Activated CD8-positive, alpha-beta memory T cell treated with anti-CD3 and anti-CD28 coated beads for 36 hours (primary cell): ENCODE measurements around the gene RAB4A. TPM values are rescaled to one million over a fixed set of nuclear protein-coding genes. Genes with fewer than 3 reads are reported as not detected.

ENCODE experiments used
- CTCF ChIA-PET: fragments of 350-600 bp; sonication (Branson Sonifier 250); formaldehyde crosslinking; loops from one replicate; lab custom pipeline; 2021; ENCODE audit warnings: antibody characterized with exemption; lab: Charles Lee
- POLR2A ChIA-PET: fragments of 350-600 bp; sonication (Branson Sonifier 250); formaldehyde crosslinking; loops from one replicate; lab custom pipeline; 2021; ENCODE audit warnings: antibody characterized with exemption; lab: Charles Lee
- total RNA-seq, 2 experiments: library from RNA; stranded (reverse); gene quantifications; one replicate each; pipeline ENCODE4 v1.2.3, GENCODE V29; 2021

The RAB4A gene
- total RNA-seq, 2 experiments from 2014 or later = 27.5 to 32.5 TPM

DNA sequence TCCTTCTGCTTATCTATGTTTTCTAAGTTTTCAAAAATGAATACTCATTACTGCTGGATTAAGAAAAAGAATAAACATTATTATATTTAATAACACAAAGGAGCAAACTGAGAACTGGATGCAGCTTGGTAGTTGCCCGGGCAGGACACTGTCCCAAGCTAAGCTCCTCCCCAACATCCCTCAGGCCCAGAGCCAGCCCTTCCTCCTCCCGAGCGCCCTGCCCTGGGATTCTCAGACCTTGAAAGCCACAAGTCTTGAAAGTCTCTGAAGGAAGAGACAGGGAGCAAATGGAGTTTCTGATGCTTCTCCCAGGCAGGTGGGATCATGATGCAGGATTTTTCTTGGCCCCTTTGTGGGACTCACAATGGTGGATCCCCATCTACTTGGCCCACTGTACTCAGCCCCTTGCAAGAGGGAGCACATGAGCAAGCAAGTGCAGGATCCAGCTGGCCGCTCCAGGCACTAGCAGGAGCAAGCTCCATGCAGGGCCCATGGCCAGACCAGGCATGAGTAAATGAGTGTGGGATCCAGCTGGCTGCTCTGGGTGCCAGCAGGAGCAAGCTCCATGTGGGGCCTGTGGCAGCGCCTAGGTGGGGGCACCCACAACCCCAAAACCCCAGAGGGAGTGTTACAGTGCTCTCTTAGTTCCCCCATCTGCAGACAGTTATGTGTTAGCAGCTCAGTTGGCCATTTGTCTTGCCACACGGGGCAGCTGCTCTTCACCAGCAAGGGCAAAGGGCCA is 32.1 kb upstream of the RAB4A start:
- CTCF ChIA-PET = no interaction called here
- POLR2A ChIA-PET = no interaction called here

GRCh38 chr1:229240532-229240931 is 30.4 kb upstream of the RAB4A start:
- POLR2A ChIA-PET = no interaction called here

GRCh38 chr1:229241390-229241789 is 29.5 kb upstream of the RAB4A start:
- ChIA-PET POLR2A (no interaction called here), CTCF (no interaction called here)

More at GRCh38 chr1:229240532-229240931, 30.4 kb upstream of the RAB4A start:
- CTCF ChIA-PET = no interaction called here

DNA sequence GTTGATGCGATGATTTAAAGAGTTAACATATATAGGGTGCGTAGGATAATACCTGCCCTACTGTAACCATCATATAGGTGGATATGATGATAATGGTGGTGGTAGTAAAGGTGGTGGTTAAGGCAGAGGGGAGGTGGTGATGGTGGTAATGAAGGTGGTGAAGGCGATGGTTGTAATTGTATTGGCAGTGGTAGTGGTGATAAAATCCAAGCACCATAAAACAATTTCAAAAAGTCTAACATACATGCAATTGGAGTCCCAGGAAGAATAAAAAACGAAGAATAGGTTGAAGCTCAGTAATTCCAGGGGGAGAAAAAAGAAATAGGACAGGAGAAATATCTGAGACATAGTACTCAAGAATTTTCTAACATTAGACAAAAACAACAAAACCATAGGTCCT is 27.3 kb upstream of the RAB4A start:
- ChIA-PET CTCF (no interaction called here), POLR2A (no interaction called here)

DNA sequence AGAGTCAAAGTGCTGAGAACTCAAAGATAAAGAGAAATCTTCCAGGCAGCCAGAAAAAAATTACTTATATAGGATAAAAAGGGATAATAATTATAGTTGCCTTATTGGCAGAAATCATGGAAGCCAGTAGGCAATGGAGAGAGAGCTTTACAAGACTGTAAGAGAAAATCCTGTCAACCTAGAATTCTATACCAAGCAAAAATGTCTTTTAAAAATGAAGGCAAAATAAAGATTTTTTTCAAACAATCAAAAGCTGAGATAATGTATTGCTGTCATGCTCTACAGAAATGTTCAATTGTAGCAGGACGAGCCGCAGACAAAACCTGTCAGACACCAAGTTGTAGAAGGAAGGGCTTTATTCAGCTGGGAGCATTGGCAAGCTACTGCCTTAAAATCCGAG is 26.8 kb upstream of the RAB4A start:
- CTCF ChIA-PET = no interaction called here
- POLR2A ChIA-PET = no interaction called here

DNA sequence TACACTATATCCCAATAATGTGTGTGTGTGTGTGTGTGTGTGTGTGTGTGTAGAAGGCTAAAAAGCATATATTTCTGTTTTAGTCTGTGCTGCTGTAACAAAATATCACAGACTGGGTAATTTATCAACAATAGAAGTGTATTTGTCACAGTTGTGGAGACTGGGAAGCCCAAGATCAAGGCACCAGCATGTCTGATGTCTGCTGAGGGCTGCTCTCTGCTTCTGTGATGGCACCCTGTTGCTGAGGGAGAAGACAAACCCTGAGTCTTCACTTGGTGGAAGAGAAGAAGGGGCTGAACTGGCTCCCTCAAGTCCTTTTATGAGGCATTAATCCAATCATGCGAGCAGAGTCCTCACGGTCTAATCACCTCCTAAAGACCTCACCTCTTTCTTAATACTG is 23.0 kb upstream of the RAB4A start:
- CTCF ChIA-PET = no interaction called here
- POLR2A ChIA-PET = no interaction called here

- ChIA-PET POLR2A (no interaction called here), CTCF (no interaction called here)
Observed at GRCh38 chr1:229248821-229249817, 21.8 kb upstream of the RAB4A start.

DNA sequence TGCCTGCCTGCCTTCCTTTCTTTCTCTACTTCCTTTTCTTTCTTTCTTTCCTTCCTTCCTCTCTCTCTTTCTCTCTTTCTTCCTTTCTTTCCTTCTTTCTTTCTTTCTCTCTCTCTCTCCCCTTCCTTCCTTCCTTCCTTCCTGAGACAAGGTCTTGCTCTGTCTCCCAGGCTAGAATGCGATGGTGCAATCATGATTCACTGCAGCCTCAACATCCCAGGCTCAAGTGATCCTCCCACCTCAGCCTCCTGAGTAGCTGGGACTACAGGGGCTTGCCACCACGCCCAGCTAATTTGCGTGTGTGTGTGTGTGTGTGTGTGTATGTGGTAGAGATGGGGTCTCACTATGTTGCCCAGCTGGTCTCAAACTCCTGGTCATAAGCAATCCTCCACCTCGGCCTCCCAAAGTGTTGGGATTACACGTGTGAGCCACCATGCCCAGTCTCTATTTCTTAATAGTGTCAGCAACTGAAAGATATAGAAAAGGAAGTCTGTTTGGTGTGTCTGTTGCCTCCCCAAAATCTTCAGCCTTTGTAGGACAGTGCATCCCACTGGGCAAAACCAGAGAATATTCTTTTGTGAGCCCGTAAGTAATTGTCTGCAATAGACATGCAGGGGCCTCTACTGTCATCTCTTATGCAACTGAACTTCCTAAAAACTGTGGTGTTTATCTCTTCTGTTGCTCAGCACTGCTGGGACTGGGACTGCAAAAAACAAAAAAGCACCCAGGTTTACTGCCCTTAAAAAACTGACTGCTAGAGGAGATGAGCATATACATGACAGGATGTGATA is 20.9 kb upstream of the RAB4A start:
- ChIA-PET POLR2A (no interaction called here), CTCF (no interaction called here)

GRCh38 chr1:229251185-229251584 is 19.7 kb upstream of the RAB4A start:
- CTCF ChIA-PET = no interaction called here
- POLR2A ChIA-PET = no interaction called here

DNA sequence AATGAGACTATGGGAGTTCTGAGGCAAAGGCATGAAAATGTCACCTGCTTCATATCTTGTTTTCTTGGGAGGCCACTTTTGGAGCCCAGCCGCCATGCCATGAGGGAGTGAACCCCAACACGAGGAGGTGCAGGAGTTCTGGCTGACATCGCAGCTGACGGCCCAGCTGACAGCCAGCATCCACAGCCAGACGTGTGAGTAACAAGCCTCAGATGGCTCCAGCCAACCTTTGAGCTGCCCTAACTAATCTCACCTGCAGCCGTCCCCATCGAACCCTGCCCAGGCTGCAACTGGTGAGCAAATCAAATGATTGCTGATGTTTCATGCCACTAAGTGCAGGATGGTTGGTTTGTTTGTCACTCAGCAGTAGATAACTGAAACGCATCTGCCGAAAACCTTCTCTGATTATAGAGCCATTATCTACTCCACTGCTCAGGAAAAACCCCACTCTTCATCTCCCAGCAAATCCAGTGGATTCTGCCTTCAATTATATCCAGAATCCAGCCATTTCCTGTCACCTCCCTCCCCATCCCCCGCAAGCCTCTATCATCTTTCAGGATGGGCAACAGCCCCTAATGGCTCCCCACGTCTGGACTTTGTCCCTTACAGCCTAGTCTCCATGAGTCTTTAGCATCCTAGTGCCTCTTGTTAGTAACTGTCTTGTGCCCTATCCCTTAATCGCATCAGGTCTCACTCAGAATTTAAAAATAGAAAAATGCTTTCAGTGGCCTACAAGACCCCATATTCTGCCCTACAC is 18.5 kb upstream of the RAB4A start:
- CTCF ChIA-PET = no interaction called here
- POLR2A ChIA-PET = no interaction called here

- POLR2A ChIA-PET = no interaction called here
- CTCF ChIA-PET = interaction anchor here (1.0 to 1.5 kb wide), 2 partner anchors 12 to 589 kb away, joined by 3 to 6 read pairs; no protein-coding TSS in a partner anchor
Observed at GRCh38 chr1:229253151-229253974, 17.5 kb upstream of the RAB4A start.

GRCh38 chr1:229254910-229255541 is 15.9 kb upstream of the RAB4A start:
- ChIA-PET POLR2A (interaction anchor here (1.1 kb wide), 1 partner anchor 253 kb away, joined by 3 read pairs; the partner anchor contains the start of gene NUP133), CTCF (interaction anchor here (0.8 to 2.1 kb wide), 5 partner anchors 10 to 591 kb away, joined by 3 to 6 read pairs (median 5); no protein-coding TSS in a partner anchor)

- CTCF ChIA-PET = interaction anchor here (0.7 to 1.9 kb wide), 7 partner anchors 8 to 226 kb away, joined by 3 to 12 read pairs (median 4); no protein-coding TSS in a partner anchor
- POLR2A ChIA-PET = no interaction called here
Observed at GRCh38 chr1:229258031-229258756, 12.7 kb upstream of the RAB4A start.

DNA sequence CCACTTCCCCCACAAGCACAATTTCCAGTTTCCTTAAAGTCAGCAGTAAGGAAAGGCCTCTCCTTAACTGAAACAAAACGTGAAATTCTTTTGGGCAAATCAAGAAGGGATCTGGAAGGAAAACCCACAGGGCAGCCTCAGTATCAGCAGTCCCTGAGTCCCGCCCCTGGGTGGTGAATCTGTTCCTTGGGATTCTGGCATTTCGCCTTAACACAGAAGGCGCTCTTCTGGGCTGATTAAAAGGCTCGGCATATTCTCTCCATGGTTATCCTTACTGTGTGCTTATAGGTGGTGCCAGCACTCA is 12.2 kb upstream of the RAB4A start:
- CTCF ChIA-PET = interaction anchor here (0.7 to 1.4 kb wide), 6 partner anchors 8 to 224 kb away, joined by 3 to 12 read pairs (median 4); no protein-coding TSS in a partner anchor
- POLR2A ChIA-PET = no interaction called here

- POLR2A ChIA-PET = no interaction called here
Observed at GRCh38 chr1:229260297-229260696, 10.6 kb upstream of the RAB4A start.

DNA sequence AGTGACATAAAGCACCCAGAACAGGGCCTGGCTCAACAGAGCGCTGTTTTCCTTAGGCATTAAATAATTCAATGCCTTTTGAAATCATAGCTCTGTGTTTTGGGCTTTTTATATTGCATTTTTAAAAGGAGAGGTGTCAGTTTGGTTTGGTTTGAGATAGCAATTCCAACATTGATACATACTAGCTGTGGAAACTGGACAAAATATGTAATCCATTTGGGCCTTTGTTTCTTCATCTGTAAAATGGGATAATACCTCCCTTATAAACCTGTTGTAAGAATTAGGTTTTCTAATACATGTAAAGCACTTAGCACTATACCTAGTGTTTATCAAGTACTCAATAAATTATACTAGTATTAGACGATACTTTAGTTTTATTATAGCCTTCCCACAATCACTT is 8.7 kb upstream of the RAB4A start:
- ChIA-PET CTCF (no interaction called here), POLR2A (no interaction called here)

More at GRCh38 chr1:229260297-229260696, 10.6 kb upstream of the RAB4A start:
- CTCF ChIA-PET = no interaction called here

- ChIA-PET CTCF (interaction anchor here (0.5 kb wide), 1 partner anchor 12 kb away, joined by 3 read pairs; no protein-coding TSS in a partner anchor), POLR2A (no interaction called here)
Observed at GRCh38 chr1:229263254-229263653, 7.7 kb upstream of the RAB4A start.
